HCT116 (cell line): ENCODE data around the gene GPR32. TPM values are rescaled to one million over a fixed set of nuclear protein-coding genes. Genes with fewer than 3 reads are reported as not detected.

Experiments
- ATAC-seq: fragments of 200-7000 bp; cut with Tn5 transposase; 2 replicates; pipeline ENCODE4 v1.9.1; 2020; ENCODE audit warnings: mild to moderate bottlenecking, moderate library complexity
- BruUV-seq: library from RNA; stranded (reverse); fragments of 400-500 nt; replicated peaks from 2 replicates; lab custom pipeline; 2021; lab: Mats Ljungman, UMichigan
- CTCF ChIA-PET: fragments of 300-600 bp; sonication (Branson Sonifier 250); formaldehyde crosslinking; loops from one replicate; lab custom pipeline; 2021; ENCODE audit warnings: antibody characterized with exemption; lab: Charles Lee
- POLR2A ChIA-PET: fragments of 300-600, 350-600 bp; sonication (Branson Sonifier 250); formaldehyde crosslinking; loops from one replicate; lab custom pipeline; 2021; ENCODE audit warnings: antibody characterized with exemption; lab: Charles Lee
- RAD21 ChIA-PET, 2 experiments: fragments of 300-600 bp; sonication (Branson Sonifier 250); formaldehyde crosslinking; loops; one replicate each; lab custom pipeline; 2023; ENCODE audit warnings: low total read pairs in 2 of 2; ENCODE audit not compliant: uncharacterized antibody in 2 of 2, unreplicated experiment in 2 of 2, low non-redundant PET in 1 of 2; lab: Charles Lee
- DNase-seq: peaks from one replicate; pipeline ENCODE4 v3.0.0-alpha.2; 2010; ENCODE audit warnings: low read depth, low spot score
- H2AFZ ChIP-seq: fragments of 200-600 bp; shearing (Covaris generic), sonication (generic); 2 replicates; pipeline ENCODE4 v1.6.1; 2017; ENCODE audit warnings: low read depth, mixed run types, mixed read lengths, antibody characterized with exemption, low read length; ENCODE audit not compliant: poor library complexity, severe bottlenecking
- H3K27ac ChIP-seq: 2 replicates; pipeline ENCODE4 v1.5.1; 2012; ENCODE audit warnings: low read depth, low read length
- H3K27me3 ChIP-seq: fragments of 200-600 bp; sonication (generic); 2 replicates; pipeline ENCODE4 v1.6.1; 2016; ENCODE audit warnings: mixed run types, low read length, mixed read lengths; ENCODE audit not compliant: insufficient read depth
- H3K36me3 ChIP-seq, 2 experiments: fragments of 200-500 bp in 1 of 2; fragments of 200-600 bp in 1 of 2; sonication (Bioruptor generic) in 1 of 2; sonication (generic) in 1 of 2; 2 replicates each; pipeline versions ENCODE4 v1.5.1 to v1.6.1; 2014 to 2016; ENCODE audit warnings: low read length in 2 of 2, inconsistent platforms in 1 of 2, mixed read lengths in 1 of 2, mixed run types in 1 of 2; ENCODE audit not compliant: insufficient read depth in 2 of 2, control insufficient read depth in 1 of 2
- H3K4me1 ChIP-seq, 2 experiments: fragments of 200-600 bp in 1 of 2; sonication (generic) in 1 of 2; 2 replicates each; pipeline versions ENCODE4 v1.5.1 to v1.6.1; 2012 to 2017; ENCODE audit warnings: low read length in 2 of 2, inconsistent platforms in 1 of 2, mild to moderate bottlenecking in 1 of 2, mixed read lengths in 1 of 2, mixed run types in 1 of 2, moderate library complexity in 1 of 2; ENCODE audit not compliant: insufficient read depth in 2 of 2, control insufficient read depth in 1 of 2
- H3K4me2 ChIP-seq: fragments of 200-600 bp; sonication (generic); 2 replicates; pipeline ENCODE4 v1.6.1; 2017; ENCODE audit warnings: mixed run types, low read length, mixed read lengths
- H3K4me3 ChIP-seq, 2 experiments: fragments of 200-600 bp in 1 of 2; sonication (generic) in 1 of 2; replicated peaks in 1 of 2; 2 replicates each; pipeline ENCODE4 v1.5.1; 2011 to 2016; ENCODE audit warnings: low read length in 2 of 2, control low read depth in 1 of 2, low read depth in 1 of 2, mild to moderate bottlenecking in 1 of 2, mixed read lengths in 1 of 2, mixed run types in 1 of 2
- H3K79me2 ChIP-seq: fragments of 200-600 bp; sonication (generic); 2 replicates; pipeline ENCODE4 v1.6.1; 2017; ENCODE audit warnings: mild to moderate bottlenecking, mixed run types, low read length, moderate library complexity, mixed read lengths; ENCODE audit not compliant: insufficient read depth
- H3K9ac ChIP-seq: fragments of 200-600 bp; sonication (generic); 2 replicates; pipeline ENCODE4 v1.6.1; 2016; ENCODE audit warnings: low read length, mixed read lengths
- H3K9me2 ChIP-seq: fragments of 200-600 bp; sonication (generic), shearing (Covaris generic); 2 replicates; pipeline ENCODE4 v1.6.1; 2017; ENCODE audit warnings: mixed run types, mild to moderate bottlenecking, moderate library complexity; ENCODE audit not compliant: insufficient read depth
- H3K9me3 ChIP-seq, 2 experiments: fragments of 200-500 bp in 1 of 2; fragments of 200-600 bp in 1 of 2; sonication (Bioruptor generic) in 1 of 2; sonication (generic) in 1 of 2; 2 replicates each; pipeline ENCODE4 v1.6.1; 2014 to 2017; ENCODE audit warnings: low read length in 2 of 2, mixed read lengths in 2 of 2, inconsistent platforms in 1 of 2, low read depth in 1 of 2, mild to moderate bottlenecking in 1 of 2, mixed run types in 1 of 2, moderate library complexity in 1 of 2; ENCODE audit not compliant: control insufficient read depth in 1 of 2, insufficient read depth in 1 of 2
- H4K20me1 ChIP-seq: fragments of 200-600 bp; sonication (generic), shearing (Covaris generic); 2 replicates; pipeline ENCODE4 v1.6.1; 2017; ENCODE audit warnings: mixed run types, mild to moderate bottlenecking, moderate library complexity; ENCODE audit not compliant: insufficient read depth
- CBX3 ChIP-seq: IDR thresholded peaks from 2 replicates; pipeline ENCODE4 v1.6.1; 2012; ENCODE audit warnings: low read depth
- CEBPB ChIP-seq: IDR thresholded peaks from 2 replicates; pipeline ENCODE4 v1.6.1; 2012; ENCODE audit warnings: low read depth
- EGR1 ChIP-seq: IDR thresholded peaks from 2 replicates; pipeline ENCODE4 v1.6.1; 2012; ENCODE audit warnings: low read depth
- ELF1 ChIP-seq: IDR thresholded peaks from 2 replicates; pipeline ENCODE4 v1.6.1; 2012; ENCODE audit warnings: low read depth, borderline replicate concordance
- EZH2 ChIP-seq: fragments of 200-600 bp; sonication (generic); IDR thresholded peaks from 2 replicates; pipeline ENCODE4 v1.6.1; 2017; ENCODE audit warnings: antibody characterized with exemption, mixed run types
- JUND ChIP-seq: IDR thresholded peaks from 2 replicates; pipeline ENCODE4 v1.6.1; 2012
- POLR2AphosphoS5 ChIP-seq: IDR thresholded peaks from 2 replicates; pipeline ENCODE4 v1.6.1; 2011; ENCODE audit warnings: mild to moderate bottlenecking, low read depth, low read length, moderate library complexity
- SIN3A ChIP-seq: IDR thresholded peaks from 2 replicates; pipeline ENCODE4 v1.6.1; 2012; ENCODE audit warnings: low read depth
- SP1 ChIP-seq: IDR thresholded peaks from 2 replicates; pipeline ENCODE4 v1.6.1; 2012; ENCODE audit warnings: low read depth
- SRF ChIP-seq: IDR thresholded peaks from 2 replicates; pipeline ENCODE4 v1.6.1; 2012; ENCODE audit warnings: low read depth
- TCF7L2 ChIP-seq: IDR thresholded peaks from 2 replicates; pipeline ENCODE4 v1.7.0; 2011; ENCODE audit warnings: borderline replicate concordance, inconsistent platforms; ENCODE audit not compliant: insufficient read depth, insufficient read length; ENCODE audit errors: extremely low read depth
- ZNF274 ChIP-seq: fragments of 200-500 bp; sonication (Bioruptor generic); IDR thresholded peaks from 2 replicates; pipeline ENCODE4 v1.6.1; 2014; ENCODE audit warnings: mild to moderate bottlenecking, low read depth, low read length, inconsistent platforms
- intact Hi-C: fragments of 100-400 bp; cut with micrococcal nuclease; formaldehyde crosslinking; loops from 2 replicates; pipeline ENCODE4 v1.10.0; 2022
- total RNA-seq: library from RNA; stranded (reverse); gene quantifications from one replicate; pipeline ENCODE4 v1.2.1, GENCODE V29; 2021; ENCODE audit not compliant: unreplicated experiment
- TF ChIP-seq, protein P1 (sequence below): IDR thresholded peaks from 2 replicates; pipeline ENCODE4 v1.6.1; 2012
- TF ChIP-seq, protein P2 (sequence below): IDR thresholded peaks from 2 replicates; pipeline ENCODE4 v1.6.1; 2012; ENCODE audit warnings: low read depth
- TF ChIP-seq, protein P3 (sequence below): IDR thresholded peaks from 2 replicates; pipeline ENCODE4 v1.6.1; 2011; ENCODE audit warnings: mild to moderate bottlenecking, low read length, moderate library complexity; ENCODE audit not compliant: insufficient replicate concordance; ENCODE audit errors: extremely low read depth

The GPR32 gene
- total RNA-seq, 1 experiment from 2014 or later, result not detected

DNA sequence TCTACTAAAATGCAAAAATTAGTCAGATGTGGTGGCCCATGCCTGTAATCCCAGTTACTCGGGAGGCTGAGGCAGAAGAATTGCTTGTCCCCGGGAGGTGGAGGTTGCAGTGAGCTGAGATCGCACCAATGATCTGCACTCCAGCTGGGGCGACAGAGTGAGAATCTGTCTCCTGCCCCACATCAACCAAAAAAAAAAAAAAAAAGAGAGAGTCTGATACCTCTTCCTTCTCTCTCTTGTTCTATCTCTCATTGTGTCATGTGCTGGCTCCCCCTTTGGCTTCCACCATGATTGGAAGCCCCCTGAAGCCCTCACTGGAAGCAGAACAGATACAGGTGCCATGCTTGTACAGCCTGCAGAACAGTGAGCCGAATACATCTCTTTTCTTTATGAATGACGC, 26.7 kb upstream of the GPR32 start:
- no peaks in the 10 kb centered on the region for H3K9me3 ChIP-seq
- no peak overlapping the region for H3K9ac ChIP-seq
- H3K4me3 ChIP-seq, result no peak overlapping the region
- BruUV-seq, result no TSS peak
- H3K4me1 ChIP-seq, result no peaks in the 10 kb centered on the region
- no peak overlapping the region for H3K4me2 ChIP-seq
- no peaks in the 10 kb centered on the region for H3K36me3 ChIP-seq
- no peak overlapping the region for H2AFZ ChIP-seq
- no peaks in the 10 kb centered on the region for H3K9me2 ChIP-seq
- intact Hi-C loops, result no loop called here
- ChIA-PET POLR2A (no interaction called here), RAD21 (no interaction called here)
- DNase-seq, result no peak
- H3K27ac ChIP-seq, result no peak overlapping the region
- no peaks in the 10 kb centered on the region for H4K20me1 ChIP-seq
- H3K27me3 ChIP-seq, result no peaks in the 10 kb centered on the region; the same call in none of the 2 replicates
- TF ChIP-seq SP1 (no peak), SRF (no peak), CBX3 (no peak), ZNF274 (no peak), EGR1 (no peak), ELF1 (no peak), POLR2AphosphoS5 (no peak), CEBPB (no peak), EZH2 (no peak), SIN3A (no peak), JUND (no peak), TCF7L2 (no peak)
- TF ChIP-seq, protein P1, sequence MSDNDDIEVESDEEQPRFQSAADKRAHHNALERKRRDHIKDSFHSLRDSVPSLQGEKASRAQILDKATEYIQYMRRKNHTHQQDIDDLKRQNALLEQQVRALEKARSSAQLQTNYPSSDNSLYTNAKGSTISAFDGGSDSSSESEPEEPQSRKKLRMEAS, result no peak
- TF ChIP-seq, protein P2, sequence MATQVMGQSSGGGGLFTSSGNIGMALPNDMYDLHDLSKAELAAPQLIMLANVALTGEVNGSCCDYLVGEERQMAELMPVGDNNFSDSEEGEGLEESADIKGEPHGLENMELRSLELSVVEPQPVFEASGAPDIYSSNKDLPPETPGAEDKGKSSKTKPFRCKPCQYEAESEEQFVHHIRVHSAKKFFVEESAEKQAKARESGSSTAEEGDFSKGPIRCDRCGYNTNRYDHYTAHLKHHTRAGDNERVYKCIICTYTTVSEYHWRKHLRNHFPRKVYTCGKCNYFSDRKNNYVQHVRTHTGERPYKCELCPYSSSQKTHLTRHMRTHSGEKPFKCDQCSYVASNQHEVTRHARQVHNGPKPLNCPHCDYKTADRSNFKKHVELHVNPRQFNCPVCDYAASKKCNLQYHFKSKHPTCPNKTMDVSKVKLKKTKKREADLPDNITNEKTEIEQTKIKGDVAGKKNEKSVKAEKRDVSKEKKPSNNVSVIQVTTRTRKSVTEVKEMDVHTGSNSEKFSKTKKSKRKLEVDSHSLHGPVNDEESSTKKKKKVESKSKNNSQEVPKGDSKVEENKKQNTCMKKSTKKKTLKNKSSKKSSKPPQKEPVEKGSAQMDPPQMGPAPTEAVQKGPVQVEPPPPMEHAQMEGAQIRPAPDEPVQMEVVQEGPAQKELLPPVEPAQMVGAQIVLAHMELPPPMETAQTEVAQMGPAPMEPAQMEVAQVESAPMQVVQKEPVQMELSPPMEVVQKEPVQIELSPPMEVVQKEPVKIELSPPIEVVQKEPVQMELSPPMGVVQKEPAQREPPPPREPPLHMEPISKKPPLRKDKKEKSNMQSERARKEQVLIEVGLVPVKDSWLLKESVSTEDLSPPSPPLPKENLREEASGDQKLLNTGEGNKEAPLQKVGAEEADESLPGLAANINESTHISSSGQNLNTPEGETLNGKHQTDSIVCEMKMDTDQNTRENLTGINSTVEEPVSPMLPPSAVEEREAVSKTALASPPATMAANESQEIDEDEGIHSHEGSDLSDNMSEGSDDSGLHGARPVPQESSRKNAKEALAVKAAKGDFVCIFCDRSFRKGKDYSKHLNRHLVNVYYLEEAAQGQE, result no peak
- TF ChIP-seq, protein P3, sequence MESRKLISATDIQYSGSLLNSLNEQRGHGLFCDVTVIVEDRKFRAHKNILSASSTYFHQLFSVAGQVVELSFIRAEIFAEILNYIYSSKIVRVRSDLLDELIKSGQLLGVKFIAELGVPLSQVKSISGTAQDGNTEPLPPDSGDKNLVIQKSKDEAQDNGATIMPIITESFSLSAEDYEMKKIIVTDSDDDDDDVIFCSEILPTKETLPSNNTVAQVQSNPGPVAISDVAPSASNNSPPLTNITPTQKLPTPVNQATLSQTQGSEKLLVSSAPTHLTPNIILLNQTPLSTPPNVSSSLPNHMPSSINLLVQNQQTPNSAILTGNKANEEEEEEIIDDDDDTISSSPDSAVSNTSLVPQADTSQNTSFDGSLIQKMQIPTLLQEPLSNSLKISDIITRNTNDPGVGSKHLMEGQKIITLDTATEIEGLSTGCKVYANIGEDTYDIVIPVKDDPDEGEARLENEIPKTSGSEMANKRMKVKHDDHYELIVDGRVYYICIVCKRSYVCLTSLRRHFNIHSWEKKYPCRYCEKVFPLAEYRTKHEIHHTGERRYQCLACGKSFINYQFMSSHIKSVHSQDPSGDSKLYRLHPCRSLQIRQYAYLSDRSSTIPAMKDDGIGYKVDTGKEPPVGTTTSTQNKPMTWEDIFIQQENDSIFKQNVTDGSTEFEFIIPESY, result no peak
- TF ChIP-seq, all 23 proteins: peak for 0
- no peaks in the 10 kb centered on the region for H3K79me2 ChIP-seq
- CTCF ChIA-PET, result interaction anchor here (1.4 kb wide), 1 partner anchor 19 kb away, joined by 5 read pairs; no protein-coding TSS in a partner anchor
- ATAC-seq, result no peak
